Activated CD8-positive, alpha-beta T cell treated with anti-CD3 and anti-CD28 coated beads, Interleukin-2, amount 10 ng/mL, durations not matched to agents 7 days and 5 days (primary cell): ENCODE data around the gene PIH1D1. TPM values are rescaled to one million over a fixed set of nuclear protein-coding genes. Genes with fewer than 3 reads are reported as not detected.

Source experiments
- ATAC-seq: fragments of 150-1000 bp; cut with Tn5 transposase; one replicate; pipeline ENCODE4 v1.10.0; 2021; ENCODE audit warnings: moderate library complexity
- CTCF ChIA-PET: fragments of 350-600 bp; sonication (Branson Sonifier 250); formaldehyde crosslinking; loops from one replicate; lab custom pipeline; 2021; ENCODE audit warnings: antibody characterized with exemption; lab: Charles Lee
- POLR2A ChIA-PET: fragments of 350-600 bp; sonication (Branson Sonifier 250); formaldehyde crosslinking; loops from one replicate; lab custom pipeline; 2021; ENCODE audit warnings: antibody characterized with exemption; lab: Charles Lee
- DNase-seq: peaks from one replicate; pipeline ENCODE4 v3.0.0-alpha.2; 2020
- H3K27ac Mint-ChIP-seq: one replicate; pipeline ENCODE4 v1.8.0; 2021; ENCODE audit warnings: mild to moderate bottlenecking, mixed read lengths
- H3K27me3 Mint-ChIP-seq: one replicate; pipeline ENCODE4 v1.8.0; 2021; ENCODE audit warnings: low read depth, mixed read lengths
- H3K36me3 Mint-ChIP-seq: one replicate; pipeline ENCODE4 v1.8.0; 2021; ENCODE audit warnings: low read depth, mixed read lengths
- H3K4me1 Mint-ChIP-seq: one replicate; pipeline ENCODE4 v1.8.0; 2021; ENCODE audit warnings: low read depth, mixed read lengths
- H3K4me3 Mint-ChIP-seq: one replicate; pipeline ENCODE4 v1.8.0; 2021; ENCODE audit warnings: mild to moderate bottlenecking, mixed read lengths
- H3K9me3 Mint-ChIP-seq: one replicate; pipeline ENCODE4 v1.8.0; 2022; ENCODE audit warnings: mixed read lengths; ENCODE audit not compliant: insufficient read depth
- total RNA-seq, 2 experiments: library from RNA; stranded (reverse); gene quantifications; one replicate each; pipeline ENCODE4 v1.2.3, GENCODE V29; 2021

Gene PIH1D1
- total RNA-seq, 2 experiments from 2014 or later: 128 to 129 TPM

DNA sequence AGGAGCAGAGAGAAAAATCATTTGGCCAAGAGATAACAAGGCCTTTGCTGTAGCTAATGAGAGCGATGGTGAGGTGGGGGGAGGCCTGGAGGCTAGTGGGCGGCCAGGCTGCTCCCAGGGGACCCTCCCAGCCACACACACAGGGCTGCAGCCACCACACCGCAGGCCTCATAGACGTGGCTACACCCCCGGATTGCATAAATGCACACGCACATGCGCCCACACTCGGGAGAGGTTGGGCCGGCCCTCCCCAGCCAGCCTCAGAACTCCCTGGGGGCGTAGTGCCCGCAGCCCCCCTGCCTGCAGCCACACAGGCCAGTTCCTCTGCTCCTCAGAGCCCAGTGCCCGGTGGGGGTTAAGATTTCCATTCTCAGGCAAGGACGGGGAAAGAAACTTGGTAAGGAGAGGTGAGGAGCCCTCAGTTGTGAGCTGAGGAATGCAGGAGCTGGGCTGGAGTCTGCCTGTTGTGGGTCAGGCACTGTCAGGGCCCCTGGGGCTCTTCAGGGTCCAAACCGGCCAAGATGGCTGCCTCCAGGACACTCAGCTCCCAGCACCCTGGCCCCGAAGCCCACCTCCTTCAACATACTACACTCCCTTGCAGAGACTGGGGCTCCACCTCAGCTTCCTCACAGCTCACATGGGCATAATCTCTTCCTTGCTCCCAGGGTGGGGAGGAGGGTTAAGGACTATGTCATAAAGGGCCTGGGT is 36.4 kb downstream of the PIH1D1 start:
- Mint-ChIP-seq H3K4me1 (peaks cover 21% of the 10 kb centered on the region), H3K27ac (no peak overlapping the region), H3K9me3 (no peaks in the 10 kb centered on the region), H3K4me3 (no peak overlapping the region), H3K36me3 (no peaks in the 10 kb centered on the region), H3K27me3 (peaks cover 34% of the 10 kb centered on the region)
- no peak for DNase-seq
- ATAC-seq: no peak
- POLR2A ChIA-PET: no interaction called here
- CTCF ChIA-PET: no interaction called here

DNA sequence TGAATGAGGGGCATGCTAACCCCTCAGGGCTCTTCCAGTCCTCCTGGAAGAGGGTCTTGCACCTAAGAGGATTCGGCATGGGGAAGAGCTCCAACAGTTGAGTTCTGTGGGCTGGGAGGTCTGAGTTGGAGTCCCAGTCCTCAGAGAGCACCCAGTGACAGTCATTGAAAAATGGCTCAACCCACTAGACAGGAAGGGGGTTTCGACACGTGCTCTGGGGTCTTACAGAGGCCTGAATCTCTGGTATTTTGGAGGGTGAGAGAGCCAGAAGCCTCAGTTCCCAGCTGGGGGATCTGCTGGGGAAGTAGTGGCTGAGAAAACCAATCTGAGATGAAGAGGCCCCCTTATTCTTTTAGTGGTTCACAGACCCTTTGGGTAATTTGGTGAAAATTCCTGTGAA is 37.4 kb downstream of the PIH1D1 start:
- no peaks in the 10 kb centered on the region for H3K36me3 Mint-ChIP-seq
- CTCF ChIA-PET: no interaction called here
- H3K9me3 Mint-ChIP-seq: no peaks in the 10 kb centered on the region
- no peak overlapping the region for H3K4me3 Mint-ChIP-seq
- H3K27ac Mint-ChIP-seq: no peak overlapping the region
- H3K27me3 Mint-ChIP-seq: peaks cover 24% of the 10 kb centered on the region
- H3K4me1 Mint-ChIP-seq: peaks cover 31% of the 10 kb centered on the region
- no peak for DNase-seq
- ATAC-seq: no peak
- POLR2A ChIA-PET: no interaction called here

DNA sequence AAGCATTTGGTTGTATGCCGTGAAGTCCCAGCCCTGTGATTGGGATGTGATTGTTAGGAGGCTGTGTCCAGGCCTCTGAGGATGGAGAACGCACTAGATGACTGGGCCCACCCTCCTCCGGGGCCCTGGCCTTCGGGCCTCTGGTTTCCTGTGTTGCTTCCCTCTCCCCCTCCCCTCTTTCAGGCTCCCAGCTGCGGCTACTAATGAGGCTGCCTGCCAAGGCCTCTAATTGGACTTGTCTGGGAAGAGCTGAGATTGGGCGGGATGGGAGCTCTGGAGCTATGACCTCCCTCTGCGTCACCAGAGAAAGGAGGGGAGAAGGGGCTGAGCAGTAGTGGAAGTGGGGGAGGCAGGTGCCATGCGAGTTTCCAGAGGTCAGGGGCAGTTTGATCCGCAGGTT is 38.3 kb downstream of the PIH1D1 start:
- Mint-ChIP-seq H3K27ac (no peak overlapping the region), H3K9me3 (no peaks in the 10 kb centered on the region), H3K4me1 (peaks cover 40% of the 10 kb centered on the region), H3K27me3 (peaks cover 16% of the 10 kb centered on the region), H3K36me3 (no peaks in the 10 kb centered on the region), H3K4me3 (no peak overlapping the region)
- POLR2A ChIA-PET: no interaction called here
- ATAC-seq (no peak), DNase-seq (no peak)
- CTCF ChIA-PET: interaction anchor here (1.1 to 8.6 kb wide), 2 partner anchors 9 to 22 kb away, joined by 3 to 52 read pairs; no protein-coding TSS in a partner anchor

DNA sequence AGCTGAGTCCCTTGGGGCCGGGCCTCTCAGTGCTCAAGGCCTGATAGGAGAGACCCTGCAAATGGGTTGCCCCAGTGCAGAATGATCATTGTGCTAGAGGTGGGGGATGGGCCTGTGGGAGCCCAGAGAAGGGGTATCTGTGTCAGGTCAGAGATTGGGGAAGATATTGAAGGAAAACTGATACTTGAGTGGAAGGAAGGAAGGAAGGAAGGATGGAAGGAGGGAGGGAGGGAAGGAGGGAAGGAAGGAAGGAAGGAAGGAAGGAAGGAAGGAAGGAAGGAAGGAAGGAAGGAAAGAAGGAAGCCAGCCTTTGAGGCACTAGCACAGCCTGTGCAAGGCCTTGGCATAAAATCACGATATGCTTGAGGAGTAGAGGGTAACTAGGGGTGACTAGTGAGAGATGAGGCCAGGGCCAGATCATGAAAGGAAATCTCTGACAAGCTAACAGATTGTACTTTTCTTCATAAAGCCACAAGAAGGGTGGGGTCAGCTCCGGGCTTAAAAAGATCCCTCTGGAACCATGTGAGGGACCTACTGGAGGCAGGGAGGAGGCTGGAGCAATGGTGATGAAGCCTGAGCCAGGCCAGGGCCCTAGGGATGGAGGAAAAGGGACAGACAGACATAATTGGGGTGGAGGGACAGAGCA is 39.8 kb downstream of the PIH1D1 start:
- CTCF ChIA-PET: interaction anchor here (0.7 to 8.6 kb wide), 7 partner anchors 11 to 656 kb away, joined by 3 to 52 read pairs (median 5); partner anchors contain the start of genes GFY and PTH2
- Mint-ChIP-seq H3K4me3 (no peak overlapping the region), H3K27ac (peak overlapping the region; percentile 47), H3K4me1 (peaks cover 54% of the 10 kb centered on the region), H3K9me3 (no peaks in the 10 kb centered on the region), H3K36me3 (no peaks in the 10 kb centered on the region), H3K27me3 (peaks cover 6% of the 10 kb centered on the region)
- ATAC-seq: no peak
- POLR2A ChIA-PET: no interaction called here
- no peak for DNase-seq

DNA sequence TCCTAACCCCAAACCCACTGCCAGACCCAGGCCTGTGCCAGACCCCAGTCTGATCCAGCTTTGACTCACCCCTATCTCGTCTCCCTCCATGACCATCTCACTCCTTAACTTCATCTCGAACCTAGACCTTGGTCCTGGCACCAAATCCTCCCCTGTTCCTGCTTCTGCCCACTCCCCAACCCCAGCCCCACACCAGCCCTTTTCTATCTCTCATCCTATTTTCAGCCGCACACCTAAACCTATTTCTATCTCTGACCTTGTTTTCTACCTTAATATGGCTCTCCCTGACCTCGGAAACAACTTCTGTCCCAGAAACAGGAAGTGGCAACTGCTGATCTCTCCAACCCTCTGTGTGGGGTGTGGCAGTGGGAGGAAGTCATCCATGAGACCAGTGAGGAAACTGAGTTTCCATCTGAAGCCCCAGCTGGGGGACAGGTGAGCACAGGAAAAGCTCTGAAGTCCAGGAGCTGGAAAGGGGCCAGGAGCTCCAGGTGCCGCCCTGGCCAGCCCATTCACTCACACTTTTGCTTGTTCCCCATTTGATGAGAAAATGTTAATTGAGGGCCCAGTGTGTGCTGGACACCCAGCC is 42.1 kb downstream of the PIH1D1 start:
- CTCF ChIA-PET: interaction anchor here (0.7 to 8.6 kb wide), 7 partner anchors 13 to 211 kb away, joined by 3 to 52 read pairs (median 4); partner anchors contain the start of gene GFY
- H3K36me3 Mint-ChIP-seq: no peaks in the 10 kb centered on the region
- no peaks in the 10 kb centered on the region for H3K9me3 Mint-ChIP-seq
- POLR2A ChIA-PET: interaction anchor here (0.6 to 1.4 kb wide), 8 partner anchors 12 to 1315 kb away, joined by 3 to 5 read pairs (median 3); partner anchors contain the start of gene ALDH16A1
- H3K4me3 Mint-ChIP-seq: peak overlapping the region; percentile 30
- H3K4me1 Mint-ChIP-seq: peaks cover 58% of the 10 kb centered on the region
- DNase-seq (peak; percentile 61), ATAC-seq (peak; percentile 74)
- peak overlapping the region; percentile 84 for H3K27ac Mint-ChIP-seq
- peaks cover 3% of the 10 kb centered on the region for H3K27me3 Mint-ChIP-seq

DNA sequence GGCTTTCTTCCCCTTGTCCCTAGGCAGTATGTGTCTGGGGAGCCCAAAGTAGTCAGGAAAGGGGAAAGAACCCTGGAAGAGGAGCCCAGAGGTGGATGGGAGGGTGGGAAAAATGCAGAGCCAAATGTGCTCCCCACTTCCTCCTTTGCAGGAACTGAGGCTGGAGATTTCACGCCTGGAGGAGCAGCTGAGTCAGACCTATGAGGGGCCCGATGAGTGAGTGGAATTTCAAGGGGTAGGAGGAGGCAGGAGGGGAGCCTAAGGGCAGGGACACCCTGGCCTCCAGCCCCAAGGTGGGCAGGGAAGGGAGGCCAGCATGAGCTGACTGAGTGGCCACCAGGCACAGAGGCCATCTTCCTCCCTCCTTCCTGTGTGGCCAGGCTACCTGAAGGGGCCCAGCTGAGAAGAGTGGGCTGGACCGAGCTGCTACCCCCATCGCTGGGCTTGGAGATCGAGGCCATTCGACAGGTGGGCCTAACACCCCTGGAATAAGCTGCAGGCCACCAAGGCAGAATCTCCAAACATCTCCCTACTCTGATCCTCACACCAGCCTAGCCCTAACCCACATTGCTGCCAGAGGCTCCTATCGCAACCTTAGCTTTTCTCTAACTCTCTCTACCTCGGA is 42.7 kb downstream of the PIH1D1 start:
- ChIA-PET POLR2A (interaction anchor here (0.6 to 1.4 kb wide), 7 partner anchors 15 to 1316 kb away, joined by 3 to 5 read pairs (median 3); partner anchors contain the start of gene ALDH16A1), CTCF (interaction anchor here (1.0 to 8.6 kb wide), 6 partner anchors 13 to 210 kb away, joined by 3 to 52 read pairs (median 5); partner anchors contain the start of gene GFY)
- DNase-seq (no peak), ATAC-seq (no peak)
- Mint-ChIP-seq H3K27me3 (peaks cover 3% of the 10 kb centered on the region), H3K9me3 (no peaks in the 10 kb centered on the region), H3K4me1 (peaks cover 58% of the 10 kb centered on the region), H3K27ac (peak overlapping the region; percentile 84), H3K36me3 (no peaks in the 10 kb centered on the region), H3K4me3 (peak overlapping the region; percentile 30)

DNA sequence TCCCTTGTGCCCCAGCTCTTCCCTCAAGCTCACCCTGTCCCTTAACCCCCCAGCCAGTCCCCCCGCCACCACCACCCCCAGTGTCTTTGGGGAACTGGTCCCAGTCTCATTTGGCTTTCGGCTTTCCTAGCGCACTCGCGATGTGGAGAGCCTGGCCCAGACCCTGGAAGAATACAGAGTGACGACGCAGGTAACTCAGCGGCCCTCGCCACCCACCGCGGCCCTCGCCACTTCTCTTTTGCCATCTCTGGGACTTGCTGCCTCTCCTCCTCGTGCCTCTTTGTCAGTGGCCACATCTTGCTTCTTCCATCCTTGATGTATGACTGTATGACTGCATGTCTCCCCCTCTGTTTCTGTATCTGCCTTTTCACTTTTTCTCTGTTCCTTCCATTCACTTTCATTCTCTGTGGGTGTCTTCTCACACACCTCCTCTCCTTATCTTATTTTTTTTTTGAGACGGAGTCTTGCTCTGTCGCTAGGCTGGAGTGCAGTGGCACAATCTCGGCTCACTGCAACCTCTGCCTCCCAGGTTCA is 44.1 kb downstream of the PIH1D1 start:
- Mint-ChIP-seq H3K36me3 (no peaks in the 10 kb centered on the region), H3K27ac (peak overlapping the region; percentile 1), H3K27me3 (peaks cover 3% of the 10 kb centered on the region), H3K9me3 (no peaks in the 10 kb centered on the region), H3K4me1 (peaks cover 63% of the 10 kb centered on the region), H3K4me3 (no peak overlapping the region)
- POLR2A ChIA-PET: no interaction called here
- no peak for DNase-seq
- CTCF ChIA-PET: interaction anchor here (8.6 kb wide), 1 partner anchor 16 kb away, joined by 52 read pairs; no protein-coding TSS in a partner anchor
- ATAC-seq: no peak

DNA sequence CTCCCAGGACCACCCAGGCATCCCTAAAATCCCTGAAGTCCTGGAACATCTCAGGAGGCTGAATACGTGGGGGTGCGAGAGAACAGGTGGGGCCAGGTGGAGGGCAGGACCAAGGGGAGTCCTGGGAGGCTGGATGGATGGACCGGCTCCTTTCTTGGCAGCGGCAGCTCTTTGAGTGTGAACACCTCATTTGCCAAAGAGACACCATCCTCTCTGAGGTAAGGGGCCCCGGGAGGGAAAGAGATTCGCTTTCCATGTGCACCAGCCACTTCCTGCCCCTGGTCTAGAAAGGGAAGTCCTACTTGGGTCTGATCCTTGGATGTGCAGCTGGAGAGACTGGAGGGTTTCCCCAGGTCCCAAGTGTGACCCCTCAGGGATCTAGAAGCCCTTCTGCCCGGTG is 44.5 kb downstream of the PIH1D1 start:
- Mint-ChIP-seq H3K27me3 (no peaks in the 10 kb centered on the region), H3K9me3 (no peaks in the 10 kb centered on the region), H3K36me3 (no peaks in the 10 kb centered on the region), H3K4me1 (peaks cover 59% of the 10 kb centered on the region), H3K4me3 (no peak overlapping the region), H3K27ac (no peak overlapping the region)
- ATAC-seq: no peak
- POLR2A ChIA-PET: no interaction called here
- DNase-seq: no peak
- CTCF ChIA-PET: interaction anchor here (1.2 to 8.6 kb wide), 3 partner anchors 14 to 18 kb away, joined by 4 to 52 read pairs (median 4); partner anchors contain the start of gene GFY

DNA sequence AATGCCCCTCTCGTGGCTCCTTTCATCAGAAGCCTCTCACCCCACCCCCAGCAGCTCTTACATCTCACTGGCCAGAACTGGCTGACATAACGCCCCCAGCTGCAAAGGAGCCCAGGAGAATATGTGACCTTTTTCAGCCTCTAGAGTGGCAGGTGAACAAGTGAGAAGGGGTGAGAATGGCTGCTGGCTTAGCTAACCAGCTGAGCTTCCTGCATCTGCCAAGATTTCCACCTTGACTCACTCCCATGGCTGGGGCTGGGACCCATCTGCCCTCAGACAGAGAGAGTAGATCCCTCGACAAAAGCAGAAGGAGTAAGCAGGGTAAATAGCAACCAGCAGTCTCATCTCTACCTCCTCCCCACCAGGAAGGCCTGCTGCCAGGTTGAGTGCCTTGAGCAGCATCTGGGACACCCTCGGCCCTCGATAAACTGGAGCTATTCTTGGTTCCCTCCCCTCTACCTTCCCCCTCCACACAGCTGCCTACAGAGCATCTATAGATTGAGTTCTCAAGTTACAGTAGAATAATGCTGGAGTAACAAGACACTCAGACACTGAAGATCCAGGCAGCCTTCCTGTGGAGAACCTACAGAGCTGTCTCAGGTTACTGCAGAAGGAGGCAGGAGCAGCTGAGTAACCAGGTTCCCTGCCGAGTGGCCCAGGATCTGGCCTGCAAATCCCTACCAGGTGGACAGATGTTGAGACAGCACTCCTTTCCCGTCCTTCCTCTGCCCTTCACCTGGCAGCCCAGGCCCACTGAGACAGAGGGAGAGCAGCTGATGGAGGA is 48.0 kb downstream of the PIH1D1 start:
- ChIA-PET CTCF (interaction anchor here (1.0 to 2.2 kb wide), 3 partner anchors 12 to 67 kb away, joined by 3 to 10 read pairs (median 6); no protein-coding TSS in a partner anchor), POLR2A (no interaction called here)
- DNase-seq (no peak), ATAC-seq (no peak)
- Mint-ChIP-seq H3K9me3 (no peaks in the 10 kb centered on the region), H3K4me1 (peaks cover 30% of the 10 kb centered on the region), H3K4me3 (no peak overlapping the region), H3K27ac (no peak overlapping the region), H3K27me3 (peaks cover under 1% of the 10 kb centered on the region), H3K36me3 (no peaks in the 10 kb centered on the region)

DNA sequence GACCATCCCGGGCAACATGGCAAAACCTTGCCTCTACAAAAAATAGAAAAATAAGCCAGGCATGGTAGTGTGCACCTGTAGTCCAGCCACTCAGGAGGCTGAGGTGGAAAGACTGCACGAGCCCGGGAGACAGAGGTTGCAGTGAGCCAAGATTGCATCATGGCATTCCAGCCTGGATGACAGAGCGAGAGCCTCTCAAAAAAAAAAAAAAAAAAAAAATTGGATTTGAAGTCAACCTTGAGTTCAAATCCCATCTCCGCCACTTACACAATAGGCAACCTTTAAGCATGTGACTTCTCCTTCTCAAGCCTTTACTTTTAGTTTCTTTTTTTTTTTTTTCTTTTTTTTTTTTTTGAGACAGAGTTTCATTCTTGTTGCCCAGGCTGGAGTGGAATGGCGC is 51.6 kb downstream of the PIH1D1 start:
- Mint-ChIP-seq H3K27ac (no peak overlapping the region), H3K27me3 (peaks cover 8% of the 10 kb centered on the region), H3K4me3 (no peak overlapping the region), H3K36me3 (no peaks in the 10 kb centered on the region), H3K9me3 (no peaks in the 10 kb centered on the region), H3K4me1 (peaks cover 17% of the 10 kb centered on the region)
- ChIA-PET CTCF (interaction anchor here (1.5 kb wide), 1 partner anchor 74 kb away, joined by 3 read pairs; no protein-coding TSS in a partner anchor), POLR2A (no interaction called here)
- DNase-seq: no peak
- ATAC-seq: no peak
